GM19467 (cell line): ENCODE results near the gene TFCP2L1.
"Not testable (repeated sequence)": the region's sequence is repeated elsewhere in the genome, so short reads cannot be mapped to it uniquely, and the experiment has no call there.

ENCODE experiments used
- ATAC-seq: cut with Tn5 transposase; IDR thresholded peaks from one replicate; pipeline ENCODE4 v1.9.1; 2021; ENCODE audit warnings: mild to moderate bottlenecking, moderate library complexity; ENCODE audit not compliant: unreplicated experiment

Gene TFCP2L1, protein sequence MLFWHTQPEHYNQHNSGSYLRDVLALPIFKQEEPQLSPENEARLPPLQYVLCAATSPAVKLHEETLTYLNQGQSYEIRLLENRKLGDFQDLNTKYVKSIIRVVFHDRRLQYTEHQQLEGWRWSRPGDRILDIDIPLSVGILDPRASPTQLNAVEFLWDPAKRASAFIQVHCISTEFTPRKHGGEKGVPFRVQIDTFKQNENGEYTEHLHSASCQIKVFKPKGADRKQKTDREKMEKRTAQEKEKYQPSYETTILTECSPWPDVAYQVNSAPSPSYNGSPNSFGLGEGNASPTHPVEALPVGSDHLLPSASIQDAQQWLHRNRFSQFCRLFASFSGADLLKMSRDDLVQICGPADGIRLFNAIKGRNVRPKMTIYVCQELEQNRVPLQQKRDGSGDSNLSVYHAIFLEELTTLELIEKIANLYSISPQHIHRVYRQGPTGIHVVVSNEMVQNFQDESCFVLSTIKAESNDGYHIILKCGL

DNA sequence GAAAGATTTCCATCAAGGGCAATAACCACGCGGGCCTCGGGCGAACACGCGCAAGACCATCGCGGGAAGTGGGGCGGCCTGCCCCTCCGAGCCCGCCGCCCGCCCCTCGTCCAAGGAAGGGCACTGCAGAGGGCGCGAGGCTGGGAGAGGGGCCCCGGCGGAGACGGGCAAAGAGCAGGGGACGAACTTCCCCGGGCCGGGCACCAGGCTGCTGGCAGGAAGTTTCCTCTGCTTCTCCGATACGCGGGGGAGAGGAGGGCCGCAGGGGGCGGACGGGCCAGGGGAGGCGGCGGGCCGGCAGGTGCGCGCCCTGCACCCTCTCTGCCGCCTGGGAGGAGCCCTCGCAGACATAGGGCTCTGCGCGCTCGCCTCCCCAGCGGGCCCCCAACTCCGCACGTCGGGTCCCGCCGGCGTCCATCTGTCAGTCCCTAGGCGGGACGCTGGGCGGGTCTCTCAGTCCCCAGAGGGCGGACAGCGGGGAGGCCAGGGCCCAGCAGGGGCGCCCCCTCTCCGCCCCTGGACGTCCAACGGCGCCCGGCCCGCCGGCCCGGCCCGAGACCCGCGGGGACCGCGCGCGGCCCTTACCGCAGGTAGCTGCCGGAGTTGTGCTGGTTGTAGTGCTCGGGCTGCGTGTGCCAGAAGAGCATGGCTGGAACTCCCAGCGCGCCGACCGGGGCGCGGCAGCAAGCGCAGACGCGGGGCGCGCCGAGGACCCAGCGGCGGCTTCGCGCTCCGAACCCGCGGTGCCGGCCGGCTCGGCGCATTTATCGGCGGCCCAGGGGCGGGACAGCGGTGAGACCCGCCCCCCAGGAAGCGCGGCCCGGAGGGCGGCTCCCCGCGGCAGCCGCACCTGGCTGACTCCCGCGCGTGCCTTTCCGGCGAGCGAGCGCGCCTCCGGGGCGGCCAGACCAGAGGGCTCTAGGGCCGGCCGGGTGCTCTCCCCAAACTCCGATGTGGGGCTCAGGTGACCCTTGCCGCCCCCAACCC, at the start of gene TFCP2L1:
TFCP2L1 (minus strand) TSS at position 740 of the 987 bp plus-strand sequence; CDS start at position 647, 93 bp downstream.
- peak; percentile 55 for ATAC-seq

DNA sequence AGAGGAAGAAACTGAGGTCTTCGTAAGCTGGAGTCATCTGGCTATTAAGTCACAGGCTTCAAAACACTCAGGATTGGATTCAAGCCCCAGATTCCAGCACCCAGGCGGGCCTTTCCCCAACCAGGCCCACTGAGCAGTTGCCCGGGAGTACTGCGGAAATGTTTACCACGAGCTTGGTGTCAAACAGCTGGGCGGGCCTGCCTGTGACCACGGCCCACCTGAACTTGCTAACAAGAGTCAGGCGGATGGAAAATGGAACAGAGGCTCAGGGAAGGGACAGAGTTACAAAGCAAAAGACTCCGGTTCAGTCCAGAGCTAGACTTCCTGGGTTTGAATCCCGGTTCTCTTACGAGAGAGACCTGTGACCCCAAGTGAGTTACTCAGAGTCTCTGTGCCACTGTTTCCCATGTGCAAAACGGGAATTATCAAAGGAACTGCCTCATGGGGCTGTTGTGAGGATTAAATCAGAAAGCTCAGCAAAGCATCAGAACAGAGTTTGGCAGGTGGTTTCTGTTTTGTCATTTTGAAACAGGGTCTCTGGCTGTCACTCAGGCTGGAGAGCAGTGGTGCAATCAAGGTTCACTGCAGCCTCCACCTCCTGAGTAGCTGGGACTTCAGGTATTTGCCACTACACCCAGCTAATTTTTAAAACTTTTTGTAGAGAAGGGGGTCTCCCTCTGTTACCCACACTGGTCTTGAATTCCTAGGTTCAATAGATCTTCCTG, 49.0 kb upstream of the TFCP2L1 start:
- ATAC-seq = peak; percentile 64

DNA sequence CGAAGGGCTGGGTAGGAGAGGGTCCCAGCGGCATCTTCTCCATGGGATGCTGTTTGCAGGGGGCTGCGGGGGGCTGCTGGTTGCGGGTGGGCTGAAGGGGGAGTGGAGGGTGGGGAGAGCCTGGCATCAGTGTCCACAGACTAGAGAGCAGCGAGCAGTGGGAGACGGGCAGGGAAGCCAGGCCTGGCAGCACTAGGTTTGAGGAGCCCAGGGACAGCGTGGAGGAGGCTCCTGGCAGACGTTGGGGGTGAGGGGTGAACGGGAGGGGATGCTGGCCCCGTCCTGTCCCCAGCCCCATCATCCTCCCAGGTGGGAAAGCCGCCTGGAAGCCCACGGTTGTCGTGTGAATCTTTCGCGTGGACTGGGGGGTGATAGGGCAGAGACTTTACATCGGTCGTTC, 48.2 kb upstream of the TFCP2L1 start:
- no peak for ATAC-seq

DNA sequence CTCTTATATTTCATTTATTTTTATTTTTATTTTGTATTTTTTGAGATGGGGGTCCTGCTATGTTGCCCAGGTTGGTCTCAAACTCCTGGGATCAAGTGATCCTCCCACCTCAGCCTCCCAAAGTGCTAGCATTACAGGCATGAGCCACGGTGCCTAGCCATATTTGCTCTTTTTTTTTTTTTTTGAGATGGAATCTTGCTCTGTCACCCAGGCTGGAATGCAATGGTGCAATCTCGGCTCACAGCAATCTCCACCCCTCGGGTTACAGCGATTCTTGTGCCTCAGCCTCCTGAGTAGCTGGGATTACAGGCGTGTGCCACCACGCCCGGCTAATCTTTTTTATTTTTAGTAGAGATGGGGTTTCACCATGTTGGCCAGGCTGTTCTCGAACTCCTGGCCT, 46.3 kb upstream of the TFCP2L1 start:
- ATAC-seq = not testable (repeated sequence)

DNA sequence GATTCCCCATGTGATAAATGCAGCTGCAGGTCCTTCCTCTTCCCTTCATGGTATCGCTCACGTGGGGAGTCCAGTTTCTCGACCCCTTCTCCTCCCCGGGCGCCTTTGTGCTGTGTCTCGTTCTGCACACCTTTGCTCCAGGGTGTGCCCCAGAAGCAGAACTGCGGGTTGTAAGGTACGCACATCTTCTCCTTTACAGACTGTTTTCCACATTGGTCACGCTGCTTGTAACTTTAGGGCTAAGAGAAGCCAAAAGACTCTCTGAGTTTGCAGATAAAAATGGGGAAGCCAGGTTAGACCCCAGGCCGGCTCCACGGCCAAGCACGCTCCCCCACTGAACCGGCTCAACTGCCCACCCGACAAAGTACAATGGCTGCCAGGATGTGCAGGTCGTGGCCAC, 45.9 kb upstream of the TFCP2L1 start:
- ATAC-seq = no peak

DNA sequence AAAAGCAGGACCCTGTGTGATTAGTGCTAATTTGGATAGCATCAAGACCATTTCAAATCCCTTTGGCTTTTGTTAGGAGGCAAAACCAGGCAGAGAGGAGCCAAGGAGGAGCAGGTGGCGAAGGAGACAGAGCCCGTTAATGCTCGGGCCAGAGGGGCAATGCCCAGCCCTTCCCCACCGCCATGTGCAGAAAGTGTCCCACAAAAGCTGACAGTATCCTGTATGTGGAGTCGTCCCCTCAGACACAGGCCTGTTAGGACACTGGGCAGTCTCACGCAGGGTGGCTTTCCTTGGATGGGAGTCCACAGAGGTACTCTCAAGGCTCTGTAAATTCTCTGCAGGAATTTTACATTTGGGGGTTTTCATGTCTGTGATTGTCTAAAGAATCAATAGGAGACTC, 44.8 kb upstream of the TFCP2L1 start:
- ATAC-seq = no peak

DNA sequence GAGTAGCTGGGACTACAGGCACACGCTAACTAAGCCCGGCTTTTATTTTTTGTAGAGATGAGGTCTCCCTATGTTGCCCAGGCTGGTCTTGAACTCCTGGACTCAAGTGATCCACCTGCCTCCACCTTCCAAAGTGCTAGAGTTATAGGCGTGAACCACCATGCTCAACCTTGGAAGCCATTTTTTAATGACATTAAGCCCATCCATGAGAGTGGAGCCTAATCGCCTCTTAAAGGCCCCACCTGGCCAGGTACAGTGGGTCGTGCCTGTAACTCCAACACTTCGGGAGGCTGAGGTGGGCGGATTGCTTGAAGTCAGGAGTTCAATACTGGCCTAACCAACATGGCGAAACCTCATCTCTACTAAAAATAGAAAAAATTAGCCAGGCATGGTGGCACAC, 41.6 kb upstream of the TFCP2L1 start:
- no peak for ATAC-seq

DNA sequence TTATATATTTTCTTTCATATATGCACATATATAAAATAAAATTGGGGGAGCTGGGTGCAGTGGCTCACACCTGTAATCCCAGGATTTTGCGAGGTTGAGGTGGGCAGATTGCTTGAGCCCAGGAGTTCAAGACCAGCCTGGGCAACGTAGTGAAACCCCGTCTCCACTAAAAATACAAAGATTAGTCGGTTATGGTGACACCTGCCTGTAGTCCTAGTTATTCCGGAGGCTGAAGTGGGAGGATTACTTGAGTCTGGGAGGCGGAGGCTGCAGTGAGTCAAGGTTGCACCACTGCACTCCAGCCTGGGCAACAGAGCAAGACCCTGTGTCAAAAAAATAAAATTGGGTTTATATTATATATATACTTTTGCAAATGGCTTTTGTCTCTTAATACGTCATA, 39.6 kb upstream of the TFCP2L1 start:
- no peak for ATAC-seq

DNA sequence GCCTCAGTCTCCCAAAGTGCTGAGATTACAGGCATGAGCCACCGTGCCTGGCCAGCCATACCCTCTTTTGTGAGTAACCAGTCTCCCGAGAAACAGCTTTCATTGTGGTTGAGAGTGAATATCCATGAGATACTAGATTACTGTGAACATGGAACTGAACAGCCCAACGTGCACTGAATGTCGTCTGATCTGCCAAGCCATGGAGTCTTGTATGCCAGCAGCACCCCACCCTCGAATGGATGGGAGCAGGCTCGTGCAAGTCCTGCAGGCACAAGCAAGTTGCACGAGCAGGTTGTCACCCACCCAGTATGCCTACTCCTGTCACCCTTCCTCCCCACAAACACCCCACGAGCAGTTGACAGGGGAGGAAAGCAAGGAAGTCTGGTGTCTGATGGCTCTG, 36.5 kb upstream of the TFCP2L1 start:
- no peak for ATAC-seq

DNA sequence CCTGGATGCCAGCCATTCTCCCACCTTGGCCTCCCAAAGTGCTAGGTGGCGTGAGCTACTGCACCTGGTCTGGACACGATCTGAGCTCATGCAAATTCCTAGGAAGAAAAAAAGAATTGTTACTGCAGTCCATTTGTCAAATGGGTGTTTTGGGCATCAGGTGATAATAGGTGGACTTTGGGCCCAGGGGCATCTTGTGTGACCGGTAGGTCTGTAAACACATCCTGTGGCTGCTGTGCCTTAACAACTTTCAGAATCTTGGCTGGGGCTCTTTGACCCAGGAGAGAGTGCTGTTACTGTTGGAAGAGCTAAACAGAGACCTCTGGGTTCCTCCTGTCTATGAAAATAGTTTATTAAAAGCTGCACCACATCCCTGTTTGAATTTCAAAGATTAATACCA, 34.9 kb upstream of the TFCP2L1 start:
- ATAC-seq = no peak

DNA sequence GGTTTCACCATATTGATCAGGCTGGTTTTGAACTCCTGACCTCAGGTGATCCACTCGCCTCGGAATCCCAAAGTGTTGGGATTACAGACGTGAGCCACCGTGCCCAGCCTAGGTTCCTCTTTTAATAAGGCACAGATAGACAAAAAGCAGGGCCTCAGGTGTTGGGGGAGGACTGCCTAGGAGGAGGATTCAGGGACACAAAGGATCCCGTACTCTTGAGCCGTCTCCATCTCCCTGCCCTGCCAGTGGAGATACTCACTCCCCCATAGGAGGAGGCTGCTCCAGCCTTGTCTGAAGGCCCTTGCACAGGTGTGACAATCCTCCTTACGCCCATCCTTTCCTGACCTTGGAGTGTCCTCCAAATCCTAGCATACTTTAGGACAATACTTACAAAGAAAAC, 32.0 kb upstream of the TFCP2L1 start:
- no peak for ATAC-seq

DNA sequence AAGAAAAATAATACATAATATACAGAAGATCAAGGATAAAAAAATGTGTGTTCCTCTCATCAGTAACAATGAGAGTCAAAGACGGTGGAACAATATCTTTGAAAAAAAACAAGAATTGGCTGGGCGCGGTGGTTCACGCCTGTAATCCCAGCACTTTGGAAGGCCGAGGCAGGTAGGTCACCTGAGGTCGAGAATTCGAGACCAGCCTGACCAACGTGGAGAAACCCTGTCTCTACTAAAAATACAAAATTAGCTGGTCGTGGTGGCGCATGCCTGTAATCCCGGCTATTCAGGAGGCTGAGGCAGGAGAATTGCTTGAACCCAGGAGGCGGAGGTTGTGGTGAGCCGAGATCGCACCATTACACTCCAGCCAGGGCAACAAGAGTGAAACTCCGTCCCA, 28.7 kb upstream of the TFCP2L1 start:
- not testable (repeated sequence) for ATAC-seq

DNA sequence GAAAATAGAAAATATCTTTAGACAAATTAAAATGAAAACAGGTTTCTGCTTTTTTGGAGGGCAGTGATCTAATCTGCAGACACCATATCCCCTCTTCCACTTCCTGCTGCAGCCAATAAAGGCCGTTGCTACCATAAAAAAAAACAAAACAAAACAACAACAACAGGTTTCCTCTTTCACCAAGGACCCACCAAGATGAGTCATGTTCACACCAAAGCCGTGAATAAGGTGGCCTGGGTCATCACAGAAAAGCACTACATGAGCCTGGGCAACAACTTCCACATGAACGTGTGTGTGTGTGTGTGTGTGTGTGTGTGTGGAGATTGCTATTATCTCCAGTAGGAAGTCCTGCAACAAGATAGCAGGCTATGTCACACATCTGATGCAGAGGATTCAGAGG, 24.8 kb upstream of the TFCP2L1 start:
- no peak for ATAC-seq

DNA sequence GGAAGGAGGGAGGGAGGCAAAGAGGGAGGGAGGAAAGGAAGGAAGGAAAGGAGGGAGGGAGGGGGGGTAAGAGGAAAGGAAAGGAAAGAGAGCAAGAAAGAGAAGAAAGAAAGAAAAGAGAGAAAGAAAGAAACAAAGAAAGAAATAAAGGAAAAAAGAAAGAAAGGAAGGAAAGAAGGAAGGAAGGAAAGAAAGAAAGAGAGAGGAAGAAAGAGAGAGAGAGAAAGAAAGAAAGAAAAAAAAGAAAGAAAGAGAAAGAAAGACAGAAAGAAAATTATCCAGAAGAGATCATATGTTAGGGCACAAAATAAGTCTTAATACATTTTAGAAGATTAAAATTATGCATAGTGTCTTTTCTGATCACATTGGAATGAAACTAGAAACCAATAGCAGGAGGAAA, 24.3 kb upstream of the TFCP2L1 start:
- ATAC-seq = no peak

DNA sequence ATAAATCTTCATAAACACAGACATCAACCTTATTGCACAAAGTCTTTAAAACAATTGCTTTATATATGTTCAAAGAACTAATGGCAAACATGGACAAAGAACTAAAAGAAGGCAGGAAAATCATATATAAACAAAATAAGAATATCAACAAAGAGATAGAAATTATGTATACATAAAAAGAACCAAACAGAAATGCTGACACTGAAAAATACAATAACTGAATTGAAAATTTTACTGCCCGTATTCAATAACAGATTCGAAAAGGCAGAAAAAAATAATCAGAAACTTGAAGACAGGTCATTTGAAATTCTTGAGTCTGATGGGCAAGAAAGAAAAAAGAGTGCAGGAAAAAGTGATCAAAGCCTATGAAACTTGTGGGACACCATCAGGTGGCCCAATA, 22.0 kb upstream of the TFCP2L1 start:
- no peak for ATAC-seq

DNA sequence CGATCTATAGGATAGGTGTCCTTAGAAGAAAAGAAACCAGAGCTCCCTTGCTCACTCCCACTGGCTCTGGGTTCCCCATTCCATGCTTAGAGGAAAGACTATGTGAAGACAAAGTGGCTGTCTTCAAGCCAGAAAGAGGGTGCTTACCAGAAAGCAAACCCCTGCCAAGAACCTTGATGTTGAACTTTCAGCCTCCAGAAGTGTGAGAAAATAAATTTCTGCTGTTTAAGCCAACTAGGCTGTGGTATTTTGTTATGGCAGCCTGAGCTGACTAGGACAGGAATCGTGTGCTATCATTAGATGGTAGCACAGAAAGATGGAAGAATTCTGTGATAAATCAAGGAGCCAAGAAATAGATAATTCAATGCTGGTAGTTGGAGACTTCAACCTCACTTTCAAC, 19.9 kb upstream of the TFCP2L1 start:
- ATAC-seq = no peak

DNA sequence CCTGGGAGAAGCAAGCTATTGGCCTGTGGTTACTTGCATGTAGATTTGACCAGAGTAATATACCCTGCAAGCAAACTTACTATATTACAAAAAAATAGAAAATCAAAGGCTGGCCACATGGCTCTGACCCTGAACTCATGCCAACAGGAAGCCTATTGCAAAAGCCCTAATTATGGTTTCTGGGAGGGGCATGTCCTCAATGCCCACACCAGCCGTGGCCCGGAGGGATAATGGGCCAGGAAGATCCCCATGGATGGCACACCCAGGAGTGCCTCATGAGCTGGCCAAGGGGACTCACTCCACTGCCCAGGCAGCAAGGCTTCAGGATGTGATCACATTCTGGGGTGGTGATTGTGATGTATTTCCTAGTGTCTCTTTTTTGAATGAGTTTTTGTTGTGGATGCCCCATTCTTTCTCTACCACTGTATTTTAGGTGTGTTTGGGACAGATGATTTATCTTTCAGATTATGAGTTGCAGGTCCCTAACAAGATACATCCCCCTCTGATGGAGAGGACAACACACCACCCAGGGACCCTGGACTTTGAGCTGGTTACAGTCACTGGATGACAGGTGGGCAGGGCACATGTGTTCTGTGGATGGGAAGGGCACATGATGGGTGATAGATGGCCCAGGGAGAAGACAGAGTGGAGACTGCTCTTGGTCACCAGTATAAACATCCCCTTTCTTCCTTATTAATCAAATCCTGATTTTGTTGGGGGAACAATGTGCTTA, 18.7 kb upstream of the TFCP2L1 start:
- no peak for ATAC-seq

DNA sequence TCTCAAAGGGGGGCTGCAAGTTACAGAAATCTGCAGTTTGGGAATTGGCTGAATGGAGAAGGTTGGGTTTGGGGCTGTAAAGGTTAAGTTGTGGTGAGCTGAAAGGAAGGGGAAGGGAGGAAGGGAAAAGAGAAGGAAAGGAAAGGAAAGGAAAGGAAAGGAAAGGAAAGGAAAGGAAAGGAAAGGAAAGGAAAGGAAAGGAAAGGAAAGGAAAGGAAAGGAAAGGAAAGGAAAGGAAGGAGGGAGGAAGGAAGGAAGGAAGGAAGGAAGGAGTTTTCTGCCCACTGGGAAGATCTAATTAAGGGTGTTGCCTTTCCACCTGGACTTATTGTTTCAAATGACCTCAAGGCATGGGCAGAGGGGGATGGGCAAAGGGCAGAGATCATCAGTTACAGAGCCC, 16.2 kb upstream of the TFCP2L1 start:
- not testable (repeated sequence) for ATAC-seq

DNA sequence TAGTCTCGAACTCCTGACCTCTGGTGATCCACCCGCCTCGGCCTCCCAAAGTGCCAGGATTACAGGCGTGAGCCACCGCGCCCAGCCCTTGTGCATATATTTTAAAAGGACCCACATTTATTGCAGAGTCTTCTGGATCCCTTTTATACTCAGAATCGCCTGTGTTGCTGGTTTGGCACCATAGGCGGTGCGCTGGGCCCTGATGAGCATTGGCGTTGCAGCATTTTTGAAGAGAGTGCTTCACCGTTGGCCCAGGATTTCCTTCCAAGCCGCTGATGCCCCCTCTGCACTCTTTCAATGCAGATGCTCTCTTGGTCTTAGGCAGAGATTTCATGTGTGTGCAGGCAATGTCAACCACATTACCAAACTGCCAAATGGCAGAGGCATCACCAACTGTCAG, 13.5 kb upstream of the TFCP2L1 start:
- ATAC-seq = no peak

DNA sequence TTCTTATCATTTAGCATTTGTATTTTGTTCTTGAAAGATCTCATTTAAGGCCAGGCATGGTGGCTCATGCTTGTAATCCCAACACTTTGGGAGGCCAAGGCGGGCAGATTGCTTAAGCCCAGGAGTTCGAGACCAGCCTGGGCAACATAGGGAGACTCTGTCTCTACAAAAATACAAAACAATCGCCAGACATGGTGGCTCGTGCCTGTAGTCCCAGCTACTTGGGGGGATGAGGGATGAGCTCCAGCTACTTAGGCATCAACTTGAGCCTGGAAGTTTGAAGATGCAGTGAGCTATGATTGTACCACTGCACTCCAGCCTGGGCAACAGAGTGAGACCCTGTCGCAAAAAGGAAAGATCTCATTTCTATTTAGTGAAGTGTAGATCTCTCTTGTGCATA, 12.9 kb upstream of the TFCP2L1 start:
- ATAC-seq = not testable (repeated sequence)
